ENCODE results near the gene ST8SIA6.

GRCh38 chr10:17470246-17470645 lies 15.9 kb upstream of the ST8SIA6 start:
- TF ChIP-seq CTCF (IDR thresholded peaks at IDR 0.05) (no peak), POLR2A (IDR thresholded peaks at IDR 0.05) (no peak)
